Ishikawa (cell line): Measurements from ENCODE around the gene ACHE.

Source experiments
- CEBPB ChIP-seq: IDR thresholded peaks from 2 replicates; pipeline ENCODE4 v1.6.1; 2012
- CREB1 ChIP-seq: IDR thresholded peaks from 2 replicates; pipeline ENCODE4 v1.6.1; 2012; ENCODE audit warnings: low read depth
- EGR1 ChIP-seq: IDR thresholded peaks from 2 replicates; pipeline ENCODE4 v1.6.1; 2012
- EP300 ChIP-seq: IDR thresholded peaks from 2 replicates; pipeline ENCODE4 v1.6.1; 2012; ENCODE audit warnings: borderline replicate concordance
- FOXM1 ChIP-seq: IDR thresholded peaks from 2 replicates; pipeline ENCODE4 v1.6.1; 2012; ENCODE audit warnings: low read depth, borderline replicate concordance
- MAX ChIP-seq: IDR thresholded peaks from 2 replicates; pipeline ENCODE4 v1.6.1; 2012
- NFIC ChIP-seq: IDR thresholded peaks from 2 replicates; pipeline ENCODE4 v1.6.1; 2012
- RAD21 ChIP-seq: IDR thresholded peaks from 2 replicates; pipeline ENCODE4 v1.6.1; 2012; ENCODE audit warnings: low read depth
- REST ChIP-seq: IDR thresholded peaks from 2 replicates; pipeline ENCODE4 v1.6.1; 2012; ENCODE audit warnings: low read depth, mild to moderate bottlenecking
- TAF1 ChIP-seq: IDR thresholded peaks from 2 replicates; pipeline ENCODE4 v1.6.1; 2012; ENCODE audit warnings: low read depth, mild to moderate bottlenecking
- TCF12 ChIP-seq: IDR thresholded peaks from 2 replicates; pipeline ENCODE4 v1.6.1; 2012; ENCODE audit warnings: low read depth
- TEAD4 ChIP-seq: IDR thresholded peaks from 2 replicates; pipeline ENCODE4 v1.6.1; 2012
- YY1 ChIP-seq: IDR thresholded peaks from 2 replicates; pipeline ENCODE4 v1.6.1; 2012; ENCODE audit warnings: low read depth
- ZBTB7A ChIP-seq: IDR thresholded peaks from 2 replicates; pipeline ENCODE4 v1.6.1; 2012; ENCODE audit warnings: low read depth
- TF ChIP-seq, protein P1 (sequence below): IDR thresholded peaks from 2 replicates; pipeline ENCODE4 v1.6.1; 2012

ACHE gene

GRCh38 chr7:100860702-100861615 lies 34.7 kb downstream of the ACHE start:
- no peak for TF ChIP-seq NFIC
- TF ChIP-seq TEAD4, result no peak
- no peak for TF ChIP-seq YY1
- TF ChIP-seq FOXM1, result no peak
- TF ChIP-seq TAF1, result no peak
- TF ChIP-seq CEBPB, result no peak
- TF ChIP-seq REST, result no peak
- no peak for TF ChIP-seq RAD21
- no peak for TF ChIP-seq EGR1
- TF ChIP-seq CREB1, result no peak
- no peak for TF ChIP-seq MAX
- TF ChIP-seq ZBTB7A, result no peak
- TF ChIP-seq, protein P1, sequence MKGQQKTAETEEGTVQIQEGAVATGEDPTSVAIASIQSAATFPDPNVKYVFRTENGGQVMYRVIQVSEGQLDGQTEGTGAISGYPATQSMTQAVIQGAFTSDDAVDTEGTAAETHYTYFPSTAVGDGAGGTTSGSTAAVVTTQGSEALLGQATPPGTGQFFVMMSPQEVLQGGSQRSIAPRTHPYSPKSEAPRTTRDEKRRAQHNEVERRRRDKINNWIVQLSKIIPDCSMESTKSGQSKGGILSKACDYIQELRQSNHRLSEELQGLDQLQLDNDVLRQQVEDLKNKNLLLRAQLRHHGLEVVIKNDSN, result no peak
- no peak for TF ChIP-seq TCF12
- TF ChIP-seq EP300, result no peak

DNA sequence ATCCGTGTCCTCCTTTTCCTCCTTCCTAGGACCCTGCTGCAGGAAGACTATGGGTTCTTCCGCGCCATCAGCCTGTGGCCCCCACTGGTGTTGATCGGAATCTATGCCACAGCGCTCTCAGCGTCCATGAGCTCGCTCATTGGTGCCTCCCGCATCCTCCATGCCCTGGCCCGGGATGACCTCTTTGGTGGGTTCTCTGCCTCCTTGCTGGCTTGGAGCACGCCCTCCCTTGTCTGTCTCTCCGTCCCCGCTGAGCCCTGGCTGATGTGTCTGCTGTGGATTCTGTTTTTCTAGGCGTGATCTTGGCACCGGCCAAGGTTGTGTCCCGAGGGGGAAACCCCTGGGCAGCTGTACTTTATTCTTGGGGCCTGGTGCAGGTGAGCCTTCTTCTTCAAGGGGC lies 35.8 kb downstream of the ACHE start:
- TF ChIP-seq RAD21, result no peak
- TF ChIP-seq YY1, result no peak
- no peak for TF ChIP-seq NFIC
- no peak for TF ChIP-seq ZBTB7A
- TF ChIP-seq MAX, result no peak
- TF ChIP-seq EGR1, result no peak
- no peak for TF ChIP-seq REST
- TF ChIP-seq, protein P1, result no peak
- no peak for TF ChIP-seq TAF1
- TF ChIP-seq CREB1, result no peak
- no peak for TF ChIP-seq FOXM1
- no peak for TF ChIP-seq TEAD4
- TF ChIP-seq TCF12, result no peak

GRCh38 chr7:100856871-100857282 lies 38.8 kb downstream of the ACHE start:
- TF ChIP-seq TEAD4, result no peak
- no peak for TF ChIP-seq TCF12
- no peak for TF ChIP-seq TAF1
- TF ChIP-seq REST, result no peak
- no peak for TF ChIP-seq ZBTB7A
- no peak for TF ChIP-seq YY1
- TF ChIP-seq MAX, result no peak
- no peak for TF ChIP-seq EGR1
- TF ChIP-seq, protein P1, result no peak
- TF ChIP-seq FOXM1, result no peak
- no peak for TF ChIP-seq RAD21
- TF ChIP-seq CREB1, result no peak
- no peak for TF ChIP-seq EP300
- no peak for TF ChIP-seq CEBPB
- TF ChIP-seq NFIC, result no peak
